ENCODE measurements around the gene MRPL37.

DNA sequence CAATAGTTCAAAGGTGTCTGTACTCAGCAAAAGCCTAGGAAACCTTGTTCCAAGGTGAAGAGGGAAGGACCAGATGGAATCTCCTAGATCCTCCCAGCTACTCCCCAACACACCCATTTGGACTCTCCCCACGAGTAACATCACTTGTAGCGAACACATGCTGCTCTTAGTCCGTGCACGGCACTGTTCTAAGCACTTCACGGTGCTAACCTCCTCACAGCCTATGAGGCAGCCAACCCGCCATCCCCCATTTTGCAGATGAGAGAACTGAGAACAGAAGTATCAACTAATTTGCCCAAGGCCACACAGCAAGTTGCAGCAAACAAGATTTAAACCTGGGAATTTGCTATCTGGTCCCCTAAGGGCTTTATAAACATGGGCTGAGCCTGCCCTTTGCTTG is 24.3 kb downstream of the MRPL37 start:
- TF ChIP-seq POLR2A (IDR thresholded peaks at IDR 0.05; ENCODE audit: low read depth, low read length) (no peak), TAF1 (IDR thresholded peaks at IDR 0.05; ENCODE audit: borderline replicate concordance, low read depth, low read length) (no peak)
